GM19023 (cell line): Measurements from ENCODE around the gene RAP1A.

ENCODE experiments used
- ATAC-seq: cut with Tn5 transposase; IDR thresholded peaks from one replicate; pipeline ENCODE4 v1.9.1; 2021; ENCODE audit warnings: mild to moderate bottlenecking, moderate library complexity; ENCODE audit not compliant: unreplicated experiment

The RAP1A gene

GRCh38 chr1:111619635-111620440 lies at the start of gene RAP1A:
TSS of gene RAP1A (plus strand) at chr1:111619789. CDS start at chr1:111691361, 71,572 bp downstream.
- ATAC-seq = peak; percentile 63

- no peak for ATAC-seq
These were observed 49.7 kb upstream of the RAP1A start for GRCh38 chr1:111569913-111570312.

GRCh38 chr1:111570781-111571181 lies 48.8 kb upstream of the RAP1A start:
- ATAC-seq = no peak

GRCh38 chr1:111571239-111571638 lies 48.4 kb upstream of the RAP1A start:
- ATAC-seq = no peak

GRCh38 chr1:111571987-111572386 lies 47.6 kb upstream of the RAP1A start:
- no peak for ATAC-seq

- no peak for ATAC-seq
These were observed 43.0 kb upstream of the RAP1A start for GRCh38 chr1:111576547-111576946.

GRCh38 chr1:111577814-111578213 lies 41.8 kb upstream of the RAP1A start:
- ATAC-seq = no peak

- no peak for ATAC-seq
These were observed 38.4 kb upstream of the RAP1A start for GRCh38 chr1:111581166-111581565.

GRCh38 chr1:111582016-111582415 lies 37.6 kb upstream of the RAP1A start:
- no peak for ATAC-seq

- ATAC-seq = no peak
These were observed 36.7 kb upstream of the RAP1A start for GRCh38 chr1:111582644-111583618.

- ATAC-seq = no peak
These were observed 34.0 kb upstream of the RAP1A start for GRCh38 chr1:111585447-111586086.

GRCh38 chr1:111586112-111586511 lies 33.5 kb upstream of the RAP1A start:
- ATAC-seq = no peak

GRCh38 chr1:111587509-111588174 lies 31.9 kb upstream of the RAP1A start:
- no peak for ATAC-seq

GRCh38 chr1:111591937-111592336 lies 27.7 kb upstream of the RAP1A start:
- no peak for ATAC-seq

- peak; percentile 82 for ATAC-seq
These were observed 26.9 kb upstream of the RAP1A start for GRCh38 chr1:111592389-111593361.

GRCh38 chr1:111593403-111594305 lies 25.9 kb upstream of the RAP1A start:
- ATAC-seq = no peak

GRCh38 chr1:111594306-111594693 lies 25.3 kb upstream of the RAP1A start:
- no peak for ATAC-seq

GRCh38 chr1:111595807-111596206 lies 23.8 kb upstream of the RAP1A start:
- no peak for ATAC-seq
